H1 (cell line): Measurements from ENCODE around the gene ELFN1. TPM values are rescaled to one million over a fixed set of nuclear protein-coding genes. Genes with fewer than 3 reads are reported as not detected.

Source experiments
- CTCF ChIA-PET: fragments of 300-600 bp; sonication (Branson Sonifier 250); formaldehyde crosslinking; loops from one replicate; lab custom pipeline; 2021; ENCODE audit not compliant: partially characterized antibody; lab: Charles Lee
- POLR2A ChIA-PET: fragments of 300-600 bp; sonication (Branson Sonifier 250); formaldehyde crosslinking; loops from one replicate; lab custom pipeline; 2021; ENCODE audit warnings: inconsistent platforms; ENCODE audit not compliant: partially characterized antibody; lab: Charles Lee
- DNase-seq, 2 experiments: peaks; one replicate each; pipeline versions ENCODE4 v3.0.0 to v3.0.0-alpha.2; 2010 to 2022; ENCODE audit warnings: low spot score in 2 of 2, low read depth in 1 of 2, mixed read lengths in 1 of 2
- FAIRE-seq: peaks from 2 replicates; lab custom pipeline; 2011; peaks lifted over from hg19 to GRCh38; lab: Jason Lieb, UNC
- H2AFZ ChIP-seq: 2 replicates; pipeline ENCODE4 v1.8.1; 2012; ENCODE audit warnings: low read length, inconsistent platforms
- H2AK5ac ChIP-seq: 2 replicates; pipeline ENCODE4 v1.6.1; 2013; ENCODE audit warnings: low read depth, low read length
- H2BK120ac ChIP-seq: replicated peaks from 2 replicates; pipeline ENCODE3; 2013; ENCODE audit warnings: low read depth, low read length, inconsistent platforms
- H2BK12ac ChIP-seq: 2 replicates; pipeline ENCODE4 v1.6.1; 2013; ENCODE audit warnings: low read depth, low read length
- H2BK15ac ChIP-seq: 2 replicates; pipeline ENCODE4 v1.6.1; 2013; ENCODE audit warnings: low read length
- H2BK20ac ChIP-seq: 2 replicates; pipeline ENCODE4 v1.6.1; 2013; ENCODE audit warnings: low read length
- H2BK5ac ChIP-seq: 2 replicates; pipeline ENCODE4 v1.6.1; 2013; ENCODE audit warnings: low read depth, low read length
- H3K14ac ChIP-seq: 2 replicates; pipeline ENCODE4 v1.6.1; 2013; ENCODE audit warnings: inconsistent platforms; ENCODE audit not compliant: insufficient read length
- H3K18ac ChIP-seq: 2 replicates; pipeline ENCODE4 v1.6.1; 2013; ENCODE audit warnings: low read length; ENCODE audit errors: extremely low read depth
- H3K23ac ChIP-seq: 2 replicates; pipeline ENCODE4 v1.6.1; 2013; ENCODE audit warnings: inconsistent platforms; ENCODE audit not compliant: insufficient read length
- H3K23me2 ChIP-seq: 2 replicates; pipeline ENCODE4 v1.6.1; 2013; ENCODE audit warnings: low read depth, low read length
- H3K27ac ChIP-seq: 2 replicates; pipeline ENCODE4 v1.6.1; 2011; ENCODE audit warnings: low read depth, low read length, inconsistent platforms
- H3K27me3 ChIP-seq, 4 experiments: replicated peaks in 1 of 4; 1 replicate in 1 of 4; 2 replicates in 3 of 4; pipeline versions ENCODE4 v1.6.1 to v1.8.1; 2011 to 2013; ENCODE audit warnings: low read length in 3 of 4, mild to moderate bottlenecking in 3 of 4, inconsistent platforms in 2 of 4, mixed read lengths in 2 of 4, moderate library complexity in 1 of 4; ENCODE audit not compliant: control insufficient read depth in 3 of 4, insufficient read depth in 3 of 4; ENCODE audit errors: extremely low read depth in 1 of 4
- H3K36me3 ChIP-seq, 4 experiments: 2 replicates each; pipeline versions ENCODE4 v1.6.1 to v1.8.1; 2011 to 2013; ENCODE audit warnings: mild to moderate bottlenecking in 4 of 4, low read length in 3 of 4, moderate library complexity in 2 of 4, control low read depth in 1 of 4, inconsistent platforms in 1 of 4; ENCODE audit not compliant: insufficient read depth in 4 of 4, control insufficient read depth in 2 of 4
- H3K4ac ChIP-seq: replicated peaks from 2 replicates; pipeline ENCODE3; 2013; ENCODE audit warnings: low read length, low read depth, mixed read lengths, inconsistent platforms; ENCODE audit not compliant: insufficient read length
- H3K4me1 ChIP-seq, 4 experiments: replicated peaks in 1 of 4; 1 replicate in 1 of 4; 2 replicates in 3 of 4; pipeline versions ENCODE4 v1.6.1 to v1.8.1; 2011 to 2013; ENCODE audit warnings: low read length in 3 of 4, inconsistent platforms in 2 of 4, mixed read lengths in 1 of 4; ENCODE audit not compliant: insufficient read depth in 4 of 4, control insufficient read depth in 3 of 4
- H3K4me2 ChIP-seq, 2 experiments: 2 replicates each; pipeline versions ENCODE4 v1.6.1 to v1.8.1; 2011 to 2013; ENCODE audit warnings: low read depth in 2 of 2, low read length in 2 of 2, control low read depth in 1 of 2, inconsistent platforms in 1 of 2, mild to moderate bottlenecking in 1 of 2; ENCODE audit not compliant: insufficient read depth in 1 of 2
- H3K4me3 ChIP-seq, 4 experiments: fragments of 200-600, 300-600 bp in 1 of 4; sonication (generic), shearing (Covaris generic), sonication (Bioruptor Twin) in 1 of 4; 2 replicates each; pipeline versions ENCODE4 v1.5.1 to v1.8.1; 2011 to 2016; ENCODE audit warnings: low read length in 4 of 4, low read depth in 3 of 4, control low read depth in 2 of 4, inconsistent platforms in 2 of 4, mild to moderate bottlenecking in 2 of 4, mixed read lengths in 1 of 4, moderate library complexity in 1 of 4; ENCODE audit not compliant: insufficient read depth in 2 of 4; ENCODE audit errors: extremely low read depth in 1 of 4
- H3K56ac ChIP-seq: replicated peaks from 2 replicates; pipeline ENCODE3; 2013; ENCODE audit warnings: low read depth, mild to moderate bottlenecking, mixed read lengths, low read length, inconsistent platforms; ENCODE audit not compliant: insufficient read length
- H3K79me1 ChIP-seq: 2 replicates; pipeline ENCODE4 v1.6.1; 2013; ENCODE audit warnings: low read depth, low read length, control low read depth
- H3K79me2 ChIP-seq, 2 experiments: 2 replicates each; pipeline versions ENCODE4 v1.6.1 to v1.8.1; 2012 to 2013; ENCODE audit warnings: low read length in 2 of 2, mild to moderate bottlenecking in 2 of 2, inconsistent platforms in 1 of 2; ENCODE audit not compliant: insufficient read depth in 2 of 2, control insufficient read depth in 1 of 2
- H3K9ac ChIP-seq, 4 experiments: replicated peaks in 1 of 4; 1 replicate in 1 of 4; 2 replicates in 3 of 4; pipeline versions ENCODE4 v1.6.1 to v1.8.1; 2011 to 2013; ENCODE audit warnings: low read depth in 3 of 4, low read length in 3 of 4, control low read depth in 2 of 4, mild to moderate bottlenecking in 2 of 4, moderate library complexity in 2 of 4, inconsistent platforms in 1 of 4; ENCODE audit errors: extremely low read depth in 1 of 4
- H3K9me3 ChIP-seq, 2 experiments: 2 replicates each; pipeline versions ENCODE4 v1.6.1 to v1.8.1; 2012 to 2013; ENCODE audit warnings: mild to moderate bottlenecking in 2 of 2, moderate library complexity in 2 of 2, control low read depth in 1 of 2, inconsistent platforms in 1 of 2, low read depth in 1 of 2, low read length in 1 of 2, mixed read lengths in 1 of 2; ENCODE audit not compliant: insufficient read depth in 2 of 2
- H4K20me1 ChIP-seq, 2 experiments: replicated peaks in 1 of 2; 2 replicates each; pipeline versions ENCODE3 to v1.8.1; 2011 to 2013; ENCODE audit warnings: inconsistent platforms in 2 of 2, low read length in 2 of 2, mild to moderate bottlenecking in 1 of 2; ENCODE audit not compliant: insufficient read depth in 2 of 2, control insufficient read depth in 1 of 2
- H4K5ac ChIP-seq: 2 replicates; pipeline ENCODE4 v1.6.1; 2013; ENCODE audit warnings: low read length, low read depth, mixed read lengths, inconsistent platforms; ENCODE audit not compliant: insufficient read length
- H4K8ac ChIP-seq: 2 replicates; pipeline ENCODE4 v1.8.0; 2013; ENCODE audit warnings: mild to moderate bottlenecking, moderate library complexity, low read length, inconsistent platforms; ENCODE audit not compliant: insufficient read depth; ENCODE audit errors: extremely low read depth
- H4K91ac ChIP-seq: replicated peaks from 2 replicates; pipeline ENCODE3; 2013; ENCODE audit warnings: low read length, mixed read lengths, inconsistent platforms; ENCODE audit not compliant: insufficient read length
- BACH1 ChIP-seq: IDR thresholded peaks from 2 replicates; pipeline ENCODE4 v1.6.1; 2012; ENCODE audit warnings: low read length, improper control_type of control experiment
- BRCA1 ChIP-seq: IDR thresholded peaks from 2 replicates; pipeline ENCODE4 v1.6.1; 2012; ENCODE audit warnings: low read depth, low read length, improper control_type of control experiment
- CHD1 ChIP-seq: IDR thresholded peaks from 2 replicates; pipeline ENCODE4 v1.6.1; 2012; ENCODE audit warnings: low read depth, low read length, improper control_type of control experiment
- JUN ChIP-seq: IDR thresholded peaks from 2 replicates; pipeline ENCODE4 v1.6.1; 2011; ENCODE audit warnings: low read depth, mild to moderate bottlenecking, improper control_type of control experiment, low read length
- KDM4A ChIP-seq: IDR thresholded peaks from one replicate; pipeline ENCODE4 v1.7.1; 2012; ENCODE audit warnings: low read depth, mild to moderate bottlenecking, moderate library complexity, low read length, inconsistent platforms; ENCODE audit not compliant: severe bottlenecking
- RBBP5 ChIP-seq: IDR thresholded peaks from 2 replicates; pipeline ENCODE4 v1.7.1; 2012; ENCODE audit warnings: low read depth, mild to moderate bottlenecking, inconsistent platforms, low read length, moderate library complexity, borderline replicate concordance
- USF2 ChIP-seq: IDR thresholded peaks from 2 replicates; pipeline ENCODE4 v1.6.1; 2011; ENCODE audit warnings: low read length, improper control_type of control experiment
- YY1 ChIP-seq: IDR thresholded peaks from 2 replicates; pipeline ENCODE4 v1.6.1; 2011; ENCODE audit warnings: low read depth, mild to moderate bottlenecking, low read length
- ZNF274 ChIP-seq: IDR thresholded peaks from 2 replicates; pipeline ENCODE4 v1.7.0; 2012; ENCODE audit warnings: low read length, borderline replicate concordance; ENCODE audit errors: extremely low read depth
- WGBS, 2 experiments: shearing (Covaris generic) in 1 of 2; methylation state at CpG; one replicate each; pipeline versions ENCODE4 v1.1.6 to v1.1.7; 2013 to 2015; ENCODE audit warnings: low lambda C conversion rate in 2 of 2, mixed read lengths in 2 of 2, inconsistent platforms in 1 of 2, low coverage in 1 of 2, missing lambda C conversion rate in 1 of 2; ENCODE audit not compliant: insufficient replicate concordance in 2 of 2, insufficient coverage in 1 of 2, insufficient read length in 1 of 2; ENCODE audit errors: extremely low coverage in 1 of 2, missing lambda C conversion rate in 1 of 2; 5-methylcytosine and 5-hydroxymethylcytosine counted together
- polyA plus RNA-seq, 7 experiments: library from polyadenylated mRNA; depleted of rRNA in 3 of 7; stranded (reverse) in 5 of 7; unstranded in 2 of 7; fragments of >200 nt in 5 of 7; fragments of 200-250 nt in 2 of 7; gene quantifications; 1 replicate in 5 of 7; 2 replicates in 1 of 7; 4 replicates in 1 of 7; pipeline versions ENCODE4 v1.2.1 to v1.2.3, GENCODE V29; 2011 to 2013; ENCODE audit warnings: missing spikeins in 2 of 7, mixed read lengths in 2 of 7
- total RNA-seq: library from RNA; stranded (reverse); fragmentation: NEBNext Ultra II Directional; extraction: Animal tissue kit (Norgen Biotek cat#: 25700); gene quantifications from 2 replicates; pipeline ENCODE4 v1.2.1, GENCODE V29; 2021

The ELFN1 gene
- total and polyA plus RNA-seq, 2 of the 8 experiments (the other 6 are each of a cell fraction or from before 2014, with no cell fraction given): 2.0 to 4.5 TPM

- peak in 1 of 2 experiments; percentile 45 for DNase-seq
- Histone ChIP-seq H2BK5ac (peak overlapping the region; percentile 66; the same call in 1 of the 2 replicates), H4K91ac (peak overlapping the region; percentile 11), H3K4ac (no peak overlapping the region), H2BK15ac (peak overlapping the region; percentile 99), H2BK12ac (peak overlapping the region; percentile 30; the same call in 1 of the 2 replicates), H3K23me2 (no peaks in the 10 kb centered on the region; the same call in 1 of the 2 replicates), H3K4me1 (peaks cover 5 to 26% (median 16%) of the 10 kb centered on the region in 4 experiments), H3K23ac (no peak overlapping the region), H3K79me2 (no peaks in the 10 kb centered on the region), H2BK120ac (peak overlapping the region; percentile 6), H3K36me3 (no peaks in the 10 kb centered on the region; a peak in 1 of 8 replicates), H3K4me3 (no peak overlapping the region), H3K56ac (no peak overlapping the region), H3K27me3 (peaks cover 0 to 8% (median 7%) of the 10 kb centered on the region in 4 experiments; a peak in 4 of 7 replicates), H4K20me1 (peaks cover 0 to 1% of the 10 kb centered on the region in 2 experiments), H4K5ac (peak overlapping the region; percentile 1), H2AFZ (no peak overlapping the region), H3K4me2 (peak overlapping the region in 1 of 2 experiments; percentile 31; a peak in 1 of 4 replicates), H3K27ac (no peak overlapping the region), H3K79me1 (no peaks in the 10 kb centered on the region), H3K14ac (no peak overlapping the region), H3K18ac (no peak overlapping the region; the same call in 1 of the 2 replicates), H4K8ac (no peak overlapping the region), H3K9ac (no peak overlapping the region; a peak in 1 of 7 replicates), H2AK5ac (peak overlapping the region; percentile 94; the same call in 1 of the 2 replicates), H2BK20ac (peak overlapping the region; percentile 97), H3K9me3 (peaks cover 7 to 11% of the 10 kb centered on the region in 2 experiments)
- no peak for FAIRE-seq
- ChIA-PET POLR2A (interaction anchor here (1.6 kb wide), 1 partner anchor 127 kb away, joined by 3 read pairs; no protein-coding TSS in a partner anchor), CTCF (interaction anchor here (0.7 to 1.7 kb wide), 4 partner anchors 9 to 272 kb away, joined by 4 to 6 read pairs (median 4); no protein-coding TSS in a partner anchor)
- 86% methylated on average over 20 of the region's 20 CpGs; no CpG with 5 or more reads in 1 of the 2 experiments for WGBS, 2 experiments
- TF ChIP-seq JUN (no peak), RBBP5 (no peak), BACH1 (no peak), BRCA1 (no peak), KDM4A (no peak), CHD1 (no peak), YY1 (no peak), ZNF274 (no peak), USF2 (no peak)
Observed at GRCh38 chr7:1703871-1704810, 34.1 kb downstream of the ELFN1 start.
